WTC11 (cell line): ENCODE data around the gene INPP4A. TPM values are rescaled to one million over a fixed set of nuclear protein-coding genes. Genes with fewer than 3 reads are reported as not detected.

ENCODE experiments used
- ATAC-seq: fragments of 200-7000 bp; cut with Tn5 transposase; 2 replicates; pipeline ENCODE4 v1.10.0; 2021; ENCODE audit warnings: mild to moderate bottlenecking, moderate library complexity
- CTCF ChIA-PET: fragments of 300-600 bp; sonication (Branson Sonifier 250); formaldehyde crosslinking; loops from one replicate; lab custom pipeline; 2021; ENCODE audit warnings: antibody characterized with exemption; lab: Charles Lee
- POLR2A ChIA-PET: fragments of 350-600 bp; sonication (Branson Sonifier 250); formaldehyde crosslinking; loops from one replicate; lab custom pipeline; 2021; ENCODE audit warnings: antibody characterized with exemption; lab: Charles Lee
- DNase-seq: peaks from one replicate; pipeline ENCODE4 v3.0.0; 2021; ENCODE audit warnings: low spot score
- H3K27ac Mint-ChIP-seq: 2 replicates; pipeline ENCODE4 v1.8.0; 2021; ENCODE audit warnings: mixed read lengths
- H3K27me3 Mint-ChIP-seq: 2 replicates; pipeline ENCODE4 v1.8.0; 2021; ENCODE audit warnings: low read depth, mild to moderate bottlenecking, moderate library complexity, mixed read lengths
- H3K36me3 Mint-ChIP-seq: 2 replicates; pipeline ENCODE4 v1.8.0; 2021; ENCODE audit warnings: mixed read lengths
- H3K4me1 Mint-ChIP-seq: 2 replicates; pipeline ENCODE4 v1.8.0; 2022; ENCODE audit warnings: mixed read lengths
- H3K4me3 Mint-ChIP-seq: 2 replicates; pipeline ENCODE4 v1.8.0; 2021; ENCODE audit warnings: mild to moderate bottlenecking, moderate library complexity, mixed read lengths
- H3K9me3 Mint-ChIP-seq: 2 replicates; pipeline ENCODE4 v1.8.0; 2021; ENCODE audit warnings: mixed read lengths
- AR ChIP-seq: fragments of 250-450 bp; sonication (Bioruptor Pico); IDR thresholded peaks from 2 replicates; pipeline ENCODE4 v1.9.0; 2021; ENCODE audit warnings: mild to moderate bottlenecking
- ARID4B ChIP-seq: sonication (generic); formaldehyde crosslinking; IDR thresholded peaks from 2 replicates; pipeline ENCODE4 v1.8.0; 2023; ENCODE audit warnings: missing genetic modification reagents, mild to moderate bottlenecking, borderline replicate concordance
- ATF2 ChIP-seq: sonication (generic); formaldehyde crosslinking; IDR thresholded peaks from 2 replicates; pipeline ENCODE4 v1.8.1; 2022; ENCODE audit warnings: low read depth, missing genetic modification reagents, borderline replicate concordance
- ATF3 ChIP-seq: sonication (generic); formaldehyde crosslinking; conservative IDR thresholded peaks from 2 replicates; pipeline ENCODE4 v1.8.1; 2022; ENCODE audit warnings: mild to moderate bottlenecking, missing genetic modification reagents
- ATF6 ChIP-seq: sonication (generic); formaldehyde crosslinking; IDR thresholded peaks from 2 replicates; pipeline ENCODE4 v1.8.1; 2023; ENCODE audit warnings: mild to moderate bottlenecking, missing genetic modification reagents
- CBFB ChIP-seq: sonication (generic); formaldehyde crosslinking; IDR thresholded peaks from 2 replicates; pipeline ENCODE4 v1.8.1; 2022; ENCODE audit warnings: mild to moderate bottlenecking, low read depth, missing genetic modification reagents
- CREB1 ChIP-seq: sonication (generic); formaldehyde crosslinking; IDR thresholded peaks from 2 replicates; pipeline ENCODE4 v1.8.0; 2023; ENCODE audit warnings: mild to moderate bottlenecking, missing genetic modification reagents
- ESRRA ChIP-seq: sonication (generic); formaldehyde crosslinking; IDR thresholded peaks from 2 replicates; pipeline ENCODE4 v1.8.1; 2022; ENCODE audit warnings: mild to moderate bottlenecking, missing genetic modification reagents, borderline replicate concordance
- FOXK1 ChIP-seq: sonication (generic); formaldehyde crosslinking; IDR thresholded peaks from 2 replicates; pipeline ENCODE4 v1.8.0; 2022; ENCODE audit warnings: mild to moderate bottlenecking, moderate library complexity, missing genetic modification reagents
- FOXP4 ChIP-seq: sonication (generic); formaldehyde crosslinking; IDR thresholded peaks from 2 replicates; pipeline ENCODE4 v1.8.0; 2022; ENCODE audit warnings: mild to moderate bottlenecking, missing genetic modification reagents
- HMGA2 ChIP-seq: fragments of 250-450 bp; sonication (Bioruptor Pico); IDR thresholded peaks from 2 replicates; pipeline ENCODE4 v1.4.0; 2021; ENCODE audit warnings: mild to moderate bottlenecking, moderate library complexity
- MXD4 ChIP-seq: fragments of 250-450 bp; sonication (Bioruptor Pico); IDR thresholded peaks from 2 replicates; pipeline ENCODE4 v1.8.0; 2021; ENCODE audit warnings: mild to moderate bottlenecking, moderate library complexity, borderline replicate concordance
- NFATC4 ChIP-seq: fragments of 250-450 bp; sonication (Bioruptor Pico); IDR thresholded peaks from 2 replicates; pipeline ENCODE4 v1.9.0; 2021; ENCODE audit warnings: mild to moderate bottlenecking
- NR3C1 ChIP-seq: sonication (generic); formaldehyde crosslinking; conservative IDR thresholded peaks from 2 replicates; pipeline ENCODE4 v1.8.1; 2023; ENCODE audit warnings: low read depth, mild to moderate bottlenecking, missing genetic modification reagents
- SOX15 ChIP-seq: fragments of 250-450 bp; sonication (Bioruptor Pico); IDR thresholded peaks from 2 replicates; pipeline ENCODE4 v1.9.0; 2021; ENCODE audit warnings: mild to moderate bottlenecking
- SP1 ChIP-seq: sonication (generic); formaldehyde crosslinking; conservative IDR thresholded peaks from 2 replicates; pipeline ENCODE4 v1.8.1; 2022; ENCODE audit warnings: missing genetic modification reagents
- ZNF317 ChIP-seq: sonication (generic); formaldehyde crosslinking; IDR thresholded peaks from 2 replicates; pipeline ENCODE4 v1.8.1; 2023; ENCODE audit warnings: low read depth, mild to moderate bottlenecking, moderate library complexity, missing genetic modification reagents, borderline replicate concordance
- ZNF396 ChIP-seq: fragments of 250-450 bp; sonication (Bioruptor Pico); IDR thresholded peaks from 2 replicates; pipeline ENCODE4 v1.8.0; 2021; ENCODE audit warnings: mild to moderate bottlenecking, moderate library complexity, borderline replicate concordance
- ZNF416 ChIP-seq: fragments of 250-450 bp; sonication (Bioruptor Pico); IDR thresholded peaks from 2 replicates; pipeline ENCODE4 v1.9.0; 2021; ENCODE audit warnings: mild to moderate bottlenecking, inconsistent platforms
- total RNA-seq: library from RNA; stranded (reverse); gene quantifications from 3 replicates; pipeline ENCODE4 v1.2.3, GENCODE V29; 2021

Gene INPP4A
- total RNA-seq, 1 experiment from 2014 or later: 38.3 TPM

GRCh38 chr2:98588880-98589431 is 144.3 kb downstream of the INPP4A start (continued):
- TF ChIP-seq AR (CRISPR knock-in tag) (no peak), ATF2 (CRISPR knock-in tag) (no peak), ZNF396 (CRISPR knock-in tag) (no peak), ARID4B (CRISPR knock-in tag) (no peak), FOXK1 (CRISPR knock-in tag) (no peak), NR3C1 (CRISPR knock-in tag) (no peak)

- H3K27me3 Mint-ChIP-seq: no peaks in the 10 kb centered on the region
- no peak overlapping the region for H3K4me3 Mint-ChIP-seq
- DNase-seq: no peak
- ATAC-seq: no peak
- H3K27ac Mint-ChIP-seq: no peak overlapping the region; the same call in 1 of the 2 replicates
- H3K9me3 Mint-ChIP-seq: peaks cover 9% of the 10 kb centered on the region
- peaks cover 12% of the 10 kb centered on the region for H3K36me3 Mint-ChIP-seq
- POLR2A ChIA-PET: no interaction called here
- H3K4me1 Mint-ChIP-seq: no peaks in the 10 kb centered on the region
- CTCF ChIA-PET: interaction anchor here (1.8 kb wide), 1 partner anchor 12 kb away, joined by 8 read pairs; no protein-coding TSS in a partner anchor
- TF ChIP-seq ATF3 (CRISPR knock-in tag) (no peak), HMGA2 (no peak), NFATC4 (CRISPR knock-in tag) (no peak), ATF2 (CRISPR knock-in tag) (no peak)
Measured at GRCh38 chr2:98589489-98589888, 144.8 kb downstream of the INPP4A start.

GRCh38 chr2:98592565-98592964 is 147.9 kb downstream of the INPP4A start:
- ChIA-PET CTCF (no interaction called here), POLR2A (no interaction called here)
- Mint-ChIP-seq H3K27ac (no peak overlapping the region), H3K27me3 (no peaks in the 10 kb centered on the region), H3K9me3 (peaks cover 9% of the 10 kb centered on the region), H3K4me3 (no peak overlapping the region), H3K4me1 (no peaks in the 10 kb centered on the region), H3K36me3 (peaks cover 14% of the 10 kb centered on the region)
- ATAC-seq (no peak), DNase-seq (no peak)
- no peak for TF ChIP-seq ZNF317 (CRISPR knock-in tag)
- TF ChIP-seq CREB1 (CRISPR knock-in tag): no peak
- TF ChIP-seq ESRRA (CRISPR knock-in tag): no peak
- TF ChIP-seq SP1 (CRISPR knock-in tag): no peak
- TF ChIP-seq ZNF416 (CRISPR knock-in tag): no peak
- TF ChIP-seq FOXP4 (CRISPR knock-in tag): no peak
- TF ChIP-seq MXD4 (CRISPR knock-in tag): no peak
- TF ChIP-seq CBFB: no peak
- TF ChIP-seq ATF6: no peak
- TF ChIP-seq SOX15 (CRISPR knock-in tag): no peak
